Astrocyte (in vitro differentiated cells and primary cell): ENCODE results near the gene MRPL40.

Source experiments
- CTCF ChIP-seq: IDR thresholded peaks from 2 replicates; pipeline ENCODE4 v1.5.1; 2011; ENCODE audit warnings: low read depth, mild to moderate bottlenecking, inconsistent platforms, low read length, moderate library complexity; ENCODE audit not compliant: insufficient read depth
- EZH2 ChIP-seq: IDR thresholded peaks from 2 replicates; pipeline ENCODE4 v1.6.1; 2012; ENCODE audit warnings: mild to moderate bottlenecking, low read length, inconsistent platforms; ENCODE audit not compliant: insufficient read depth

GRCh38 chr22:19480789-19481188, 48.4 kb downstream of the MRPL40 start:
- no peak for TF ChIP-seq CTCF
- no peak for TF ChIP-seq EZH2
